Astrocyte (in vitro differentiated cells and primary cell): Measurements from ENCODE around the gene NFE2. TPM values are rescaled to one million over a fixed set of nuclear protein-coding genes. Genes with fewer than 3 reads are reported as not detected.

Source experiments
- DNase-seq: peaks from one replicate; pipeline ENCODE4 v3.0.0-alpha.2; 2010; ENCODE audit warnings: low read depth
- FAIRE-seq: peaks from 2 replicates; lab custom pipeline; 2011; peaks lifted over from hg19 to GRCh38; lab: Jason Lieb, UNC
- H2AFZ ChIP-seq: 2 replicates; pipeline ENCODE4 v1.6.0; 2012; ENCODE audit warnings: low read depth, low read length, inconsistent platforms
- H3K27ac ChIP-seq: 2 replicates; pipeline ENCODE4 v1.5.1; 2011; ENCODE audit warnings: low read depth, low read length, inconsistent platforms
- H3K27me3 ChIP-seq: 2 replicates; pipeline ENCODE4 v1.6.0; 2011; ENCODE audit warnings: low read length, inconsistent platforms; ENCODE audit not compliant: insufficient read depth
- H3K36me3 ChIP-seq: 2 replicates; pipeline ENCODE4 v1.5.1; 2011; ENCODE audit warnings: low read length, inconsistent platforms; ENCODE audit not compliant: insufficient read depth
- H3K4me1 ChIP-seq: 2 replicates; pipeline ENCODE4 v1.5.1; 2011; ENCODE audit warnings: low read length, inconsistent platforms; ENCODE audit not compliant: insufficient read depth
- H3K4me2 ChIP-seq: 2 replicates; pipeline ENCODE4 v1.6.0; 2012; ENCODE audit warnings: low read length, inconsistent platforms
- H3K4me3 ChIP-seq: 2 replicates; pipeline ENCODE4 v1.5.1; 2011; ENCODE audit warnings: low read depth, mild to moderate bottlenecking, low read length, inconsistent platforms; ENCODE audit not compliant: insufficient read depth
- H3K79me2 ChIP-seq: 2 replicates; pipeline ENCODE4 v1.6.0; 2012; ENCODE audit warnings: mild to moderate bottlenecking, low read length, inconsistent platforms; ENCODE audit not compliant: insufficient read depth
- H3K9ac ChIP-seq: 2 replicates; pipeline ENCODE4 v1.6.0; 2012; ENCODE audit warnings: mild to moderate bottlenecking, low read length, inconsistent platforms
- H3K9me3 ChIP-seq: 2 replicates; pipeline ENCODE4 v1.5.1; 2012; ENCODE audit warnings: low read depth, mild to moderate bottlenecking, low read length, inconsistent platforms; ENCODE audit not compliant: insufficient read depth
- H4K20me1 ChIP-seq: 2 replicates; pipeline ENCODE4 v1.6.0; 2012; ENCODE audit warnings: low read length, inconsistent platforms; ENCODE audit not compliant: insufficient read depth
- H3K27ac Mint-ChIP-seq: one replicate; pipeline ENCODE4 v1.8.0; 2021; ENCODE audit warnings: mild to moderate bottlenecking, mixed read lengths; ENCODE audit not compliant: unreplicated experiment
- H3K27me3 Mint-ChIP-seq: one replicate; pipeline ENCODE4 v1.8.0; 2021; ENCODE audit warnings: low read depth, mixed read lengths; ENCODE audit not compliant: unreplicated experiment
- H3K36me3 Mint-ChIP-seq: one replicate; pipeline ENCODE4 v1.8.0; 2021; ENCODE audit warnings: low read depth, mixed read lengths; ENCODE audit not compliant: unreplicated experiment
- H3K4me1 Mint-ChIP-seq: one replicate; pipeline ENCODE4 v1.8.0; 2021; ENCODE audit warnings: low read depth, mixed read lengths; ENCODE audit not compliant: unreplicated experiment
- H3K4me3 Mint-ChIP-seq: one replicate; pipeline ENCODE4 v1.8.0; 2021; ENCODE audit warnings: mild to moderate bottlenecking, moderate library complexity, mixed read lengths; ENCODE audit not compliant: unreplicated experiment
- H3K9me3 Mint-ChIP-seq: one replicate; pipeline ENCODE4 v1.8.0; 2021; ENCODE audit warnings: mild to moderate bottlenecking, mixed read lengths; ENCODE audit not compliant: unreplicated experiment
- EZH2 ChIP-seq: IDR thresholded peaks from 2 replicates; pipeline ENCODE4 v1.6.1; 2012; ENCODE audit warnings: mild to moderate bottlenecking, low read length, inconsistent platforms; ENCODE audit not compliant: insufficient read depth
- total RNA-seq: library from RNA; stranded (reverse); gene quantifications from 2 replicates; pipeline ENCODE4 v1.2.1, GENCODE V29; 2021
- TF ChIP-seq, protein P1 (sequence below): IDR thresholded peaks from 2 replicates; pipeline ENCODE4 v1.5.1; 2011; ENCODE audit warnings: low read depth, mild to moderate bottlenecking, inconsistent platforms, low read length, moderate library complexity; ENCODE audit not compliant: insufficient read depth

Gene NFE2
- total RNA-seq, 1 donor from 2014 or later, result 0.41 TPM

- no peaks in the 10 kb centered on the region for H3K4me1 ChIP-seq
- no peaks in the 10 kb centered on the region for H3K36me3 ChIP-seq
- H3K4me2 ChIP-seq, result no peak overlapping the region
- peaks cover 2% of the 10 kb centered on the region for H3K27me3 ChIP-seq
- Mint-ChIP-seq H3K4me1 (no peaks in the 10 kb centered on the region), H3K4me3 (no peak overlapping the region), H3K27ac (no peak overlapping the region), H3K36me3 (no peaks in the 10 kb centered on the region), H3K9me3 (no peaks in the 10 kb centered on the region), H3K27me3 (peaks cover 2% of the 10 kb centered on the region)
- no peaks in the 10 kb centered on the region for H4K20me1 ChIP-seq
- DNase-seq, result no peak
- no peak overlapping the region for H3K9ac ChIP-seq
- FAIRE-seq, result no peak
- no peak overlapping the region for H2AFZ ChIP-seq
- no peak overlapping the region for H3K27ac ChIP-seq
- no peak overlapping the region for H3K4me3 ChIP-seq
- no peaks in the 10 kb centered on the region for H3K79me2 ChIP-seq
- H3K9me3 ChIP-seq, result no peaks in the 10 kb centered on the region
- TF ChIP-seq EZH2, result no peak
- TF ChIP-seq, protein P1, sequence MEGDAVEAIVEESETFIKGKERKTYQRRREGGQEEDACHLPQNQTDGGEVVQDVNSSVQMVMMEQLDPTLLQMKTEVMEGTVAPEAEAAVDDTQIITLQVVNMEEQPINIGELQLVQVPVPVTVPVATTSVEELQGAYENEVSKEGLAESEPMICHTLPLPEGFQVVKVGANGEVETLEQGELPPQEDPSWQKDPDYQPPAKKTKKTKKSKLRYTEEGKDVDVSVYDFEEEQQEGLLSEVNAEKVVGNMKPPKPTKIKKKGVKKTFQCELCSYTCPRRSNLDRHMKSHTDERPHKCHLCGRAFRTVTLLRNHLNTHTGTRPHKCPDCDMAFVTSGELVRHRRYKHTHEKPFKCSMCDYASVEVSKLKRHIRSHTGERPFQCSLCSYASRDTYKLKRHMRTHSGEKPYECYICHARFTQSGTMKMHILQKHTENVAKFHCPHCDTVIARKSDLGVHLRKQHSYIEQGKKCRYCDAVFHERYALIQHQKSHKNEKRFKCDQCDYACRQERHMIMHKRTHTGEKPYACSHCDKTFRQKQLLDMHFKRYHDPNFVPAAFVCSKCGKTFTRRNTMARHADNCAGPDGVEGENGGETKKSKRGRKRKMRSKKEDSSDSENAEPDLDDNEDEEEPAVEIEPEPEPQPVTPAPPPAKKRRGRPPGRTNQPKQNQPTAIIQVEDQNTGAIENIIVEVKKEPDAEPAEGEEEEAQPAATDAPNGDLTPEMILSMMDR, result no peak
Observed at GRCh38 chr12:54311051-54311450, 10.2 kb upstream of the NFE2 start.

GRCh38 chr12:54306925-54307741 lies 6.3 kb upstream of the NFE2 start:
- no peak for TF ChIP-seq EZH2
- TF ChIP-seq, protein P1, result no peak
- DNase-seq (peak; percentile 23), FAIRE-seq (no peak)
- no peaks in the 10 kb centered on the region for H3K9me3 Mint-ChIP-seq
- Histone ChIP-seq H3K27ac (no peak overlapping the region), H3K9me3 (no peaks in the 10 kb centered on the region), H3K4me3 (no peak overlapping the region), H3K9ac (no peak overlapping the region), H2AFZ (no peak overlapping the region), H4K20me1 (no peaks in the 10 kb centered on the region), H3K4me2 (no peak overlapping the region), H3K4me1 (no peaks in the 10 kb centered on the region), H3K27me3 (peaks cover 18% of the 10 kb centered on the region), H3K79me2 (no peaks in the 10 kb centered on the region), H3K36me3 (no peaks in the 10 kb centered on the region)
- H3K4me1 Mint-ChIP-seq, result peaks cover 3% of the 10 kb centered on the region
- peaks cover 11% of the 10 kb centered on the region for H3K27me3 Mint-ChIP-seq
- H3K27ac Mint-ChIP-seq, result no peak overlapping the region
- no peaks in the 10 kb centered on the region for H3K36me3 Mint-ChIP-seq
- H3K4me3 Mint-ChIP-seq, result no peak overlapping the region
